GM21717 (cell line): ENCODE measurements around the gene CLIP1.
"Not testable (repeated sequence)": the region's sequence is repeated elsewhere in the genome, so short reads cannot be mapped to it uniquely, and the experiment has no call there.

ENCODE experiments used
- ATAC-seq: cut with Tn5 transposase; IDR thresholded peaks from one replicate; pipeline ENCODE4 v1.9.1; 2021; ENCODE audit warnings: mild to moderate bottlenecking, moderate library complexity; ENCODE audit not compliant: unreplicated experiment

CLIP1 gene

GRCh38 chr12:122357536-122357935 is 64.9 kb downstream of the CLIP1 start:
- ATAC-seq = not testable (repeated sequence)

DNA sequence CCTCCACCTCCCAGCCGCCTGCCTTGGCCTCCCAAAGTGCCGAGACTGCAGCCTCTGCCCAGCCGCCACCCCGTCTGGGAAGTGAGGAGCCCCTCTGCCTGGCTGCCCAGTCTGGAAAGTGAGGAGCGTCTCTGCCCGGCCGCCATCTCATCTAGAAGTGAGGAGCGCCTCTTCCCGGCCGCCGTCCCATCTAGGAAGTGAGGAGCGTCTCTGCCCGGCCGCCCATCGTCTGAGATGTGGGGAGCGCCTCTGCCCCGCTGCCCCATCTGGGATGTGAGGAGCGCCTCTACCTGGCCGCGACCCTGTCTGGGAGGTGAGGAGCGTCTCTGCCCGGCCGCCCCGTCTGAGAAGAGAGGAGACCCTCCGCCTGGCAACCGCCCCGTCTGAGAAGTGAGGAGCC is 65.5 kb downstream of the CLIP1 start:
- not testable (repeated sequence) for ATAC-seq

DNA sequence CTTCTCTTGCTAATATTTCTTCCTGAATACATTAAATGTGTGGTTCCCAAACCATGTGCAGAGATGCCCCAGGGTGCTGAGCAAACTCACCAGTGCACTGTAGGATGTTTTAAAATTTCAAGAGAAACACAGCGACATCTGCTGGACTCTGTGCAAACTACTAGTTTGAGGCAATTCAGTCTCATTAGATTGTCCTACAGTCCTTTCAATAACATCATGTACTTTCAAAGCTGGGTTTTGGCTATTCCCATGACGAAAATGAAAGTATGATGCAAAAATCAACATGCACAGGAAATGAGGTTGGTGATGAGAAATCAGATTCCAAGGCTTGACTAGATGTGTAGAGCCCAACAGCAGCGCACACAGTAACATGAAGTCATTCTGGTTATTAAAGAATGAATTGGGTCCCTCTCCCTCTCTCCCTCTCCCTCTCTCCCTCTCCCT is 66.3 kb downstream of the CLIP1 start:
- ATAC-seq = no peak

DNA sequence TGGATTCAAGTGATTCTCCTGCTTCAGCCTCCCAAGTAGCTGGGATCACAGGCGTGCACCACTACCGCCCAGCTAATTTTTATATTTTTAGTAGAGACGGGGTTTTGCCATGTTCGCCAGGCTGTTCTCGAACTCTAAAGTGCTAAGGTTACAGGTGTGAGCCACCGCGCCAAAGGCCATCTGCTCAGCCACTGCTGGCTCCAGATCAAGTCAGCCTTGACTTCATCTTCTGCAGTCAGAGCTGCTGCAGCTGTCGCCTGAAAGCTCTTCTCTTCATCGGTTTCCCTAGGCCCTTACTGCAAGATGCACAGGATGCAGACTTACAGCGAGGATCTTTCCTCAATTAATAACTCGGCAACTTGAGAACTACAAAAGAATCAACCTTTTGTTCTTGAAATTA is 66.8 kb downstream of the CLIP1 start:
- no peak for ATAC-seq

DNA sequence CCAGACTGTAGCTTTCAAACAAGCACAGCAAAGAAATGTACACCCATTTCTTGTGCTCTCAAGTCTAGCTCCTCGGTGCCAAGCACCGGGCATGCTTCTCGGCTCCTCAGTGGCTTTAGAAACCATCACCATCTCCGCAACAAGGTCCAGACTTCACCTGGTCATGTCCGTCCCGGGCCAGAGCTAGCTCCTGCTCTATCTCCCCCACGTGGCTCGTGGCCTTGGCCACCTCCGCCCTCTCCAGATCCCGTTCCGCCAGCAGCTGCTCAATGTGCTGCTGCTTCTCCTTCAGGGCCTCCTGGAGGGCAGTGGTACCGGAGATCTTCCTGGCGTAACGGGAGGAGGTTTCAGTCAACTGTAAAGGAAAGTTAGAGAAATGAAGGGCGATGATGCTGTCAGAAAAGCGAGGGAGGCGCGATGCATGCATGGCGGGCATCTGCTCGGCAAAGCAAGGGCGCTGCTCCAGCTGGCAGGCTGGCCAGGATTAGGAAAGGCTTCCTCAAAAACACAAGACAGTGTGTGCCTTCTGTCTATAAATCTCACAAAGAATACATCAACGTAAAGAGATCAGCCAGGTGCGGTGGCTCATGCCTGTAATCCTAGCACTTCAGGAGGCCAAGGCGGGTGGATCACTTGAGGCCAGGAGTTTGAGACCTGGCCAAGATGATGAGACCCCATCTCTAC is 67.4 kb downstream of the CLIP1 start:
- ATAC-seq = no peak

DNA sequence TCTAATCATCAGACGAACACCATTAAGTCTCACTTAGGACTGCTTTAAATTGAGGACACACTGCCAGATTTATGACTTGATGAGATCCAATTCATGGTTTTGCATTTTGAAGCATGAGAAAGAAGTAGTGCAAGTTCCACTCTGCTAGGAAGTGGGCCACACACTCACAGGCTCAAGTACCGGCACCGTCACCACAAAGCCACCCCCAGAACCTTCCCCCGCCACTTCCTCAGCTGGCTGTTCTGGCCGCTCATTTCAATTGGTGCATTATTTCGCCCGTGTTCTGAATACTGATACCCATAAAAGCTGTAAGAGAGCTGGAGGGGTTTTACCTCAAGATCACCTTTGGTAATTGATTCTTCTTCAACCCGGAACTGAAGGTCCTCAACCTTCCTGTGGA is 70.1 kb downstream of the CLIP1 start:
- ATAC-seq = no peak

DNA sequence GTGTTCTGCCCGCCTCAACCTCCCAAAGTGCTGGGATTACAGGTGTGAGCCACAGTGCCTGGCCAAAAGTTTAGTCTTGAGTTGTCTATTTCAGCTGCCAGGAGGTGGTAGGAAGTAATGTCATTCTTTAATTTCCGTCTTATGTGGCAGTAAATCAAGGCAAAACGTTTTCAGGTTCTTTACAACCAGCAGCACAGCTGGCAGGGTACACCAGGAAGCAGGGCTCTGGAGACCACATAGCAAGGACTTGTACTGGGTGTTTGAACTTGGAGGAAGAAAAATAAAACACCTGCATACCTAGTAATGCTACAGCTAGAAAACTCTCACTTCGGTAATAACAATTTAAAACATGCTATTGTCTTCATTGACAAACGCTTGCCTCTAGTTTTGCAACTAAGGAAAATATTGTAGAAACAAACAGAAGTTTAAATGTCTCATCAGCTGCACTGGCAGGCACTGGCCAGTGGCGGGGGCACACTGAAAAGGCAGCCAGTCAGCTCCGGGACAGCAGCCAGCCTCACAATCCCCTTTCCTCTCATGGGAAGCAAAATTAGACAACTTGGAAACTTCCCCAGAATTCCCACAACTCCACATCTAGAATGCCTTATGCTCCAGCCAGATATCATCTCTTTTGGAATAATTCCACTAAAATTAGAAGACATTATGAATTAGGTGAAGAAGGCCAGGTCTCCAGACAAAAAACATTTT is 72.2 kb downstream of the CLIP1 start:
- ATAC-seq = no peak

GRCh38 chr12:122349078-122349477 is 73.4 kb downstream of the CLIP1 start:
- no peak for ATAC-seq

DNA sequence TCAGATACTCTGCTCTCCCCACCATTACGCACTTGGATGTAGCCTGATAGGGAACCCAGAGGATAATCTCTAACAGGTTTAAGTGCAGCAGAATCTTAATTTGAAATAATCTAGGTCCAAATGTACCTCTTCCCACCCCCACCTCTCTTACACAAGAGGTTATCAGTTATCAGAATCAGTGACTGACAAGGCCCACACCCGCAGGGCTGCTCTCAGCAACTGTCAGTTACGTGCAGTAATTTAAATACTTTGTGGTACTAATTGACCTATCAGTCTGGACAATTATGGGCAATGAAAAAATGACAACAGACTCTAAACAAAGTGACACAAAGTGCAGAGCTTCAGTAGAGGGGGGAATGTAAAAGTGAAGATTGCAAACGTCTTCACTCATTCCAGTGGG is 74.0 kb downstream of the CLIP1 start:
- no peak for ATAC-seq

GRCh38 chr12:122346054-122346453 is 76.4 kb downstream of the CLIP1 start:
- no peak for ATAC-seq

DNA sequence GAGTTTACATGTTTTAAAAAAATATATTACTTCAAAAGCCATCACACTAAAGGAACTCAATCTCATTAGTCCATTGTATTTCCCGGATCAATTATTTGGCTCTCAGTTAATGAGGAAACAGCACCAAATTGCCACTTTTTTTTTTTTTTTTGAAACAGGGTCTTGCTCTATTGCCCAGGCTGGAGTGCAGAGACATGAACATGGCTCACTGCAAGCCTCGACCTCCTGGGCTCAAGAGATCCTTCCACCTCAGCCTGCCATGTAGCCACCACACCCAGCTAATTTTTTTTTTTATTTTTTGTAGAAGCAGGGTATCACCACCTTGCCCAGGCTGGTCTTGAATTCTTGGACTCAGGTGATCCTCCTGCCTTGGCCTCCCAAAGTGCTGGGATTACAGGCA is 77.4 kb downstream of the CLIP1 start:
- ATAC-seq = no peak

- no peak for ATAC-seq
Measured at GRCh38 chr12:122336015-122336946, 86.2 kb downstream of the CLIP1 start.

DNA sequence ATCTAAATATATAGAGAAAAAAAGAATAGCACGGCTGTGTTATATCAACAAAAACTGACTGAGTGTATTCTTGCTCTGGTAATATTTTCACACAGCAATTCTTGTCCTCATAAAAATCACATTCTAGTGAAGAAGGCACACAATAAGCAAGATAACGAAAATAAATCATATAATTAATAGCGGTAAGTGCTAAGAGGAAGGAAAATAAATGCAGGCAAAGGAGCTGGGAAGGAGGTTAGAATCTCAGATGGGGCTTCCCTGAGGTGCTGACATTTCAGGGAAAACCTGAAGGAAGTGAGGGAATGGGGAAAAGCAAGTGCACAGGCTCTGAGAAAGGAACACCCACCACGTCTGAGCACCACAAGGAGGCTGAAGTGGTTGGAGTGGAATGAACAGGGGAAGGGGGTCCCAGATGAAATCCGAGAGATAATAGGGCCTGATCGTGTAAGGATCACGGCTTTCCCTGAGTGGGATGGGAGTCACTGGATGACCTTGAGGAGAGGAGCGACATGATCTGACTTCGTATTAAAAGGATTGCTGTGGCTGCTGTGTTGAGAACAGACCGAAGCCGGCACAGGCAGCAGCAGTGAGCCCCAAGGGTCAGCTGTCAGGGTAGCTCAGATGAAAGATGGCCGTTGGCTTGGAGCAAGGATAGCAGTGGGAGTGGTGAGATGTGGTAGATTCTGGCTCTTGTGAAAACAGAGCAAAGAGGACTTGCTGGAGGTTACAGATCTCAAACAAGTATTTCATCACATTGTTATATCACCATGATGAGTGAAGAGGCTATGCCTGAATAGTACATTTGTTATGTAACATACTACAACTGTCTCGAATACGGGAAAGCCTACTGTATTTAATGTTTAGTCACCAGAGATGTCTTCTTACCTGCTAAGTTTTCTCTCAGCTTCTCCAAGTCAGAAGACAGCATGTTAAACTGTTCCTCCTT is 89.1 kb downstream of the CLIP1 start:
- no peak for ATAC-seq

GRCh38 chr12:122327494-122328385 is 94.7 kb downstream of the CLIP1 start:
- no peak for ATAC-seq

DNA sequence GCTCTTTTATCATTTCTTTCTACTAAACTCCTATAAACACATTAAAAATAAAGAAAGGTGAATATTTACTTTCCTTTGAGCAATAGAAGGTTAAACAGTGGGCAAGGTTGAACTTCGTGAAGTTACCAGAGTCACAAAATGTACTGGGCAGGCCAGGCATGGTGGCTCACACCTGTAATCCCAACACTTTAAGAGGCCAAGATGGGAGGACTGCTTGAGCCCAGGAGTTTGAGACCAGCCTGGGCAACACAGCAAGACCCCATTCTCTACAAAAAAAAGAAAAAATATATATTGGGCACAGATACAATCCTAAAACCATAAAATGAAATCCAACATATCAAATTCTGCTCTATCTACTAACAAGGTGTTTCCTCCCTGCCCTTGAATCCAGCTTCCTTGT is 95.5 kb downstream of the CLIP1 start:
- no peak for ATAC-seq

DNA sequence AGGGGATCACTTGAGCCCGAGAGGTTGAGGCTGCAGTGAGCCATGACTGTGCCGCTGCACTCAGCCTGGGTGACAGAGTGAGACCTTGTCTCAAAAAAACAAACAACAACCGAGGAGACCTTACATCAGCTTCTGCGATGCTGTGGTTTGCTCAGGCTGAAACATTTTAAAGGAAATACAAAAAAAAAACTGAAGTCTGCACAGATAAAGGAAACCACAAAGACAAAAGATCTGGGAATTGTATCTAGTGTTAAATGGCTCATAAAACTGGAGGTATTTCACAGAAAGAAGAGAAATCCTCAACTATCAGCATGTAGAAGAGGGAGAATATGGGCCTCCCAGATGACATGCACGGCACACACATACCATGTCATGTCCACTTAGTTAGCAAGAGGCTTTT is 95.9 kb downstream of the CLIP1 start:
- ATAC-seq = no peak

DNA sequence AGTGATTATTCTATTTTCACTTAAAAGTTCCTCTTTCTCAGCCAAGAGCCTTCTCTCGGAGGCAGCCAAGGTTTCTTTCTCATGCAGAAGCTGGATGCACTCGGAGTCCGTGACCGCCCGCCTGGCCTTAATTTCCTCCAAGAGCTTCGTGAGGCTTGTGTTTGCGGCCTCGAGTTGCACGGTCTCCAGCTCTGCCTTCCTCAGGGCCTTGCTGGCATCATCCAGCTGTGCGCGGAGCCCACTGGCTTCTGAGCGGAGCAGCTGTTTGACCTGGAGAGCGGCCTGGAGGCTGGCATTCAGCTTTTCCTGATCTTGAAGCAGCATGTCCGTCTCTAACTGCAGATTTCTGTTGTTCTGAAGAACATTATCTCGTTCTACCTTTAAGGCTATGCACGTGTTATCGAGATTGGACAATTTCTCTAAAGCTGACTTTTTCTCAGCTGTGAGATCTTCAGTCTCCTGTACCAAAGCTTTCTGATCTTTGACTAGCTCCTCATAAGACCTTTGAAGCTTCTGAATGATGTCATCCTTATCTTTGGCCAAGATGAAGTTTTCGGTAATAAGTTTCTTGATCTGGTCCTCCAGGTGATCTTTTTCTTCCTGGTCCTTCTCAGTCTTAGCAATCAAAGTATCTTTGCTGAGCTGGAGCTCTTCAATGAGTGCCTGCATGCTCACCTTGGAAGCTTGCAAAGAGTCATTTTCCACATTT is 99.0 kb downstream of the CLIP1 start:
- no peak for ATAC-seq

DNA sequence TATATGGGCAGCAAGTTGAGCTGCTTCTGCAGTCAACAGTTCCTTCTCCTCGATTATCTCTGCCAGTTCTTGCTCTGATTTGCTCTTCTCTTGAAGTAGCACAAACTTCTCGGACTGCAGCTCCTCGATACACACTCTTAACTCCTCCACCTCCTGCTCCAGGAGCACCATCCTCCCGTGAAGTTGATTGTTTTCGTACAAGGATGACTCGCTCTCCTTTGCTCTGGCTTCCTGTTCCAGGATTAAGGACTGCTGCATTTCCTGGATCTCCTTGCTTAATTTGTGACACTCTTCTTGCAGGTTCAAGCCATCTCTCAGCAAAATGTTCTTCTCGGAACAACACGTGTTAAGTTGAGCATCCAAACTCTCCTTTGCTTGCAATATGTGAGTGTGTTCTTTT is 100.0 kb downstream of the CLIP1 start:
- ATAC-seq = no peak
